AML-193 (cell line): ENCODE data around the gene SOAT2.
"Not testable (repeated sequence)": the region's sequence is repeated elsewhere in the genome, so short reads cannot be mapped to it uniquely, and the experiment has no call there.

Experiments used
- DNase-seq, 2 experiments: peaks; one replicate each; lab custom pipeline; 2025; lab: John Stamatoyannopoulos, UW

SOAT2 gene

GRCh38 chr12:53086361-53086760, 16.9 kb upstream of the SOAT2 start:
- DNase-seq = no peak

GRCh38 chr12:53090105-53090504, 13.2 kb upstream of the SOAT2 start:
- DNase-seq = no peak

GRCh38 chr12:53090554-53090953, 12.7 kb upstream of the SOAT2 start:
- DNase-seq = peak in 1 of 2 experiments; percentile 3

- no peak for DNase-seq
Observed at GRCh38 chr12:53091756-53092155, 11.5 kb upstream of the SOAT2 start.

- DNase-seq = peak; percentile 17 to 32
Observed at GRCh38 chr12:53093777-53094393, 9.4 kb upstream of the SOAT2 start.

GRCh38 chr12:53094394-53094787, 8.9 kb upstream of the SOAT2 start:
- DNase-seq = no peak

GRCh38 chr12:53094796-53095595, 8.3 kb upstream of the SOAT2 start:
- not testable (repeated sequence) for DNase-seq

GRCh38 chr12:53095596-53095895, 7.7 kb upstream of the SOAT2 start:
- DNase-seq = not testable (repeated sequence)

- no peak for DNase-seq
Observed at GRCh38 chr12:53096089-53096741, 7.1 kb upstream of the SOAT2 start.

GRCh38 chr12:53096759-53097158, 6.5 kb upstream of the SOAT2 start:
- no peak for DNase-seq

GRCh38 chr12:53097207-53097563, 6.1 kb upstream of the SOAT2 start:
- DNase-seq = no peak

GRCh38 chr12:53097564-53098353, 5.5 kb upstream of the SOAT2 start, which contains the start of gene IGFBP6:
TSS of gene IGFBP6 (plus strand) at chr12:53097667. CDS start at chr12:53097718, 51 bp downstream.
- peak; percentile 16 to 22 for DNase-seq

GRCh38 chr12:53098354-53098981, 4.8 kb upstream of the SOAT2 start:
- no peak for DNase-seq

- DNase-seq = peak; percentile 76 to 79
Observed at GRCh38 chr12:53099071-53099882, 4.0 kb upstream of the SOAT2 start.

GRCh38 chr12:53100466-53101151, 2.7 kb upstream of the SOAT2 start:
- no peak for DNase-seq

- DNase-seq = no peak
Observed at GRCh38 chr12:53101266-53101665, 2.0 kb upstream of the SOAT2 start.

GRCh38 chr12:53101931-53102781, 1.1 kb upstream of the SOAT2 start:
- peak; percentile 41 to 49 for DNase-seq

- DNase-seq = peak; percentile 74 to 89
Observed at GRCh38 chr12:53103860-53104305, 597 bp downstream of the SOAT2 start.

GRCh38 chr12:53105256-53105655, 2.0 kb downstream of the SOAT2 start:
- no peak for DNase-seq
